ENCODE data around the gene TTC31.

- TF ChIP-seq POLR2AphosphoS5 (IDR thresholded peaks at IDR 0.05) = no peak
- TF ChIP-seq, protein P1, sequence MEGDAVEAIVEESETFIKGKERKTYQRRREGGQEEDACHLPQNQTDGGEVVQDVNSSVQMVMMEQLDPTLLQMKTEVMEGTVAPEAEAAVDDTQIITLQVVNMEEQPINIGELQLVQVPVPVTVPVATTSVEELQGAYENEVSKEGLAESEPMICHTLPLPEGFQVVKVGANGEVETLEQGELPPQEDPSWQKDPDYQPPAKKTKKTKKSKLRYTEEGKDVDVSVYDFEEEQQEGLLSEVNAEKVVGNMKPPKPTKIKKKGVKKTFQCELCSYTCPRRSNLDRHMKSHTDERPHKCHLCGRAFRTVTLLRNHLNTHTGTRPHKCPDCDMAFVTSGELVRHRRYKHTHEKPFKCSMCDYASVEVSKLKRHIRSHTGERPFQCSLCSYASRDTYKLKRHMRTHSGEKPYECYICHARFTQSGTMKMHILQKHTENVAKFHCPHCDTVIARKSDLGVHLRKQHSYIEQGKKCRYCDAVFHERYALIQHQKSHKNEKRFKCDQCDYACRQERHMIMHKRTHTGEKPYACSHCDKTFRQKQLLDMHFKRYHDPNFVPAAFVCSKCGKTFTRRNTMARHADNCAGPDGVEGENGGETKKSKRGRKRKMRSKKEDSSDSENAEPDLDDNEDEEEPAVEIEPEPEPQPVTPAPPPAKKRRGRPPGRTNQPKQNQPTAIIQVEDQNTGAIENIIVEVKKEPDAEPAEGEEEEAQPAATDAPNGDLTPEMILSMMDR (IDR thresholded peaks at IDR 0.05) = no peak
Measured at GRCh38 chr2:74501335-74502071, 18.6 kb downstream of the TTC31 start.
